Spleen (tissue), 7 donors: ENCODE data around the gene ALCAM.

Source experiments
- CTCF ChIP-seq, 11 experiments: fragments of 200-600 bp in 7 of 11; fragments of 450-650 bp in 4 of 11; sonication (generic) in 4 of 11; IDR thresholded peaks in 8 of 11; conservative IDR thresholded peaks in 3 of 11; 1 replicate in 7 of 11; 2 replicates in 4 of 11; pipeline versions ENCODE4 v1.4.0 to v1.8.0; 2016 to 2021; ENCODE audit warnings: antibody characterized with exemption in 11 of 11, inconsistent platforms in 4 of 11, mild to moderate bottlenecking in 1 of 11
- POLR2A ChIP-seq, 3 donors: fragments of 450-650 bp; IDR thresholded peaks; one replicate each; pipeline ENCODE4 v1.5.1; 2017; ENCODE audit warnings: antibody characterized with exemption in 3 of 3, mild to moderate bottlenecking in 1 of 3
- POLR2AphosphoS5 ChIP-seq, 3 donors: sonication (generic); formaldehyde crosslinking; IDR thresholded peaks; one replicate each; pipeline ENCODE4 v1.5.1; 2017; ENCODE audit warnings: antibody characterized with exemption in 3 of 3
- donor health status: DM: no; HTN: no; CAD: no; lungs with moderate emphysema.
- donor health status: DM: no; HTN: no; CAD: no.
- donor health status: DM: no; HTN: no; CAD: no.

- TF ChIP-seq POLR2AphosphoS5 (IDR thresholded peaks at IDR 0.05) = no peak
- TF ChIP-seq CTCF (IDR thresholded peaks at IDR 0.05 in 8 of 11, conservative IDR thresholded peaks at IDR 0.05 in 3 of 11) = no peak
- TF ChIP-seq POLR2A (IDR thresholded peaks at IDR 0.05) = no peak
These were observed 16.9 kb upstream of the ALCAM start for GRCh38 chr3:105349684-105350387.
